ENCODE measurements around the gene HBG1. TPM values are rescaled to one million over a fixed set of nuclear protein-coding genes. Genes with fewer than 3 reads are reported as not detected.

The HBG1 gene
- total and polyA plus RNA-seq, 2 of the 8 experiments (the other 6 are each of a cell fraction or from before 2014, with no cell fraction given) = 0.26 TPM; not detected in 1

- H3K23me2 ChIP-seq (ENCODE audit: low read depth, low read length) = no peaks in the 10 kb centered on the region
- H3K36me3 ChIP-seq (ENCODE audit: control insufficient read depth in 2 of 4, insufficient read depth in 4 of 4, low read length in 3 of 4) = no peaks in the 10 kb centered on the region
- no peaks in the 10 kb centered on the region for H3K9me3 ChIP-seq (ENCODE audit: insufficient read depth in 2 of 2, low read depth in 1 of 2, low read length in 1 of 2)
- no peak overlapping the region for H4K91ac ChIP-seq (replicated peaks; ENCODE audit: insufficient read length, low read length)
- CTCF ChIA-PET (ENCODE audit: partially characterized antibody) = interaction anchor here (0.6 to 5.8 kb wide), 9 partner anchors 10 to 183 kb away, joined by 3 to 36 read pairs (median 3); partner anchors contain the start of gene OR51M1
- no peak overlapping the region for H2BK5ac ChIP-seq (ENCODE audit: low read depth, low read length)
- H3K4ac ChIP-seq (replicated peaks; ENCODE audit: insufficient read length, low read depth, low read length) = no peak overlapping the region
- no peaks in the 10 kb centered on the region for H3K4me1 ChIP-seq (replicated peaks in 1 of 4; ENCODE audit: control insufficient read depth in 3 of 4, insufficient read depth in 4 of 4, low read length in 3 of 4)
- H4K8ac ChIP-seq (ENCODE audit: extremely low read depth, insufficient read depth, low read length) = no peak overlapping the region
- no peak overlapping the region for H4K5ac ChIP-seq (ENCODE audit: insufficient read length, low read depth, low read length)
- FAIRE-seq (no peak), DNase-seq (ENCODE audit: low read depth in 1 of 2, low spot score in 2 of 2) (no peak)
- no peak overlapping the region for H3K18ac ChIP-seq (ENCODE audit: extremely low read depth, low read length)
- H3K79me1 ChIP-seq (ENCODE audit: low read depth, low read length) = no peaks in the 10 kb centered on the region
- H3K23ac ChIP-seq (ENCODE audit: insufficient read length) = no peak overlapping the region
- 83% methylated on average over 2 of the region's 2 CpGs; no CpG with 5 or more reads in 1 of the 2 experiments for WGBS, 2 experiments (ENCODE audit: extremely low coverage in 1 of 2, insufficient coverage in 1 of 2, insufficient read length in 1 of 2, insufficient replicate concordance in 2 of 2, low coverage in 1 of 2, low lambda C conversion rate in 2 of 2, missing lambda C conversion rate in 1 of 2)
- no peak overlapping the region for H3K56ac ChIP-seq (replicated peaks; ENCODE audit: insufficient read length, low read depth, low read length)
- H4K20me1 ChIP-seq (replicated peaks in 1 of 2; ENCODE audit: control insufficient read depth in 1 of 2, insufficient read depth in 2 of 2, low read length in 2 of 2) = no peaks in the 10 kb centered on the region
- H3K79me2 ChIP-seq (ENCODE audit: control insufficient read depth in 1 of 2, insufficient read depth in 2 of 2, low read length in 2 of 2) = no peaks in the 10 kb centered on the region
- H2BK120ac ChIP-seq (replicated peaks; ENCODE audit: low read depth, low read length) = no peak overlapping the region
- H2AK5ac ChIP-seq (ENCODE audit: low read depth, low read length) = no peak overlapping the region
- no peak overlapping the region for H2BK12ac ChIP-seq (ENCODE audit: low read depth, low read length)
- POLR2A ChIA-PET (ENCODE audit: partially characterized antibody) = no interaction called here
- no peaks in the 10 kb centered on the region for H3K27me3 ChIP-seq (replicated peaks in 1 of 4; ENCODE audit: control insufficient read depth in 3 of 4, extremely low read depth in 1 of 4, insufficient read depth in 3 of 4, low read length in 3 of 4)
- no peak overlapping the region for H3K4me3 ChIP-seq (ENCODE audit: extremely low read depth in 1 of 4, insufficient read depth in 2 of 4, low read depth in 3 of 4, low read length in 4 of 4)
- H2BK20ac ChIP-seq (ENCODE audit: low read length) = no peak overlapping the region
- H2BK15ac ChIP-seq (ENCODE audit: low read length) = no peak overlapping the region
- TF ChIP-seq SP1 (IDR thresholded peaks at IDR 0.05; ENCODE audit: low read depth, low read length) (no peak), KDM4A (IDR thresholded peaks at IDR 0.05; ENCODE audit: low read depth, low read length, severe bottlenecking) (no peak), ZNF274 (IDR thresholded peaks at IDR 0.05; ENCODE audit: borderline replicate concordance, extremely low read depth, low read length) (no peak), TAF1 (IDR thresholded peaks at IDR 0.05; ENCODE audit: low read depth, low read length) (no peak), CREB1 (IDR thresholded peaks at IDR 0.05) (no peak)
- TF ChIP-seq, protein P1, sequence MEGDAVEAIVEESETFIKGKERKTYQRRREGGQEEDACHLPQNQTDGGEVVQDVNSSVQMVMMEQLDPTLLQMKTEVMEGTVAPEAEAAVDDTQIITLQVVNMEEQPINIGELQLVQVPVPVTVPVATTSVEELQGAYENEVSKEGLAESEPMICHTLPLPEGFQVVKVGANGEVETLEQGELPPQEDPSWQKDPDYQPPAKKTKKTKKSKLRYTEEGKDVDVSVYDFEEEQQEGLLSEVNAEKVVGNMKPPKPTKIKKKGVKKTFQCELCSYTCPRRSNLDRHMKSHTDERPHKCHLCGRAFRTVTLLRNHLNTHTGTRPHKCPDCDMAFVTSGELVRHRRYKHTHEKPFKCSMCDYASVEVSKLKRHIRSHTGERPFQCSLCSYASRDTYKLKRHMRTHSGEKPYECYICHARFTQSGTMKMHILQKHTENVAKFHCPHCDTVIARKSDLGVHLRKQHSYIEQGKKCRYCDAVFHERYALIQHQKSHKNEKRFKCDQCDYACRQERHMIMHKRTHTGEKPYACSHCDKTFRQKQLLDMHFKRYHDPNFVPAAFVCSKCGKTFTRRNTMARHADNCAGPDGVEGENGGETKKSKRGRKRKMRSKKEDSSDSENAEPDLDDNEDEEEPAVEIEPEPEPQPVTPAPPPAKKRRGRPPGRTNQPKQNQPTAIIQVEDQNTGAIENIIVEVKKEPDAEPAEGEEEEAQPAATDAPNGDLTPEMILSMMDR (IDR thresholded peaks at IDR 0.05; ENCODE audit: control extremely low read depth in 1 of 3, insufficient read depth in 1 of 3, low read depth in 1 of 3, low read length in 3 of 3) = no peak
- no peak overlapping the region for H3K27ac ChIP-seq (ENCODE audit: low read depth, low read length)
- no peak overlapping the region for H3K9ac ChIP-seq (replicated peaks in 1 of 4; ENCODE audit: extremely low read depth in 1 of 4, low read depth in 3 of 4, low read length in 3 of 4)
- H3K14ac ChIP-seq (ENCODE audit: insufficient read length) = no peak overlapping the region
- no peak overlapping the region for H2AFZ ChIP-seq (ENCODE audit: low read length)
- H3K4me2 ChIP-seq (ENCODE audit: insufficient read depth in 1 of 2, low read depth in 2 of 2, low read length in 2 of 2) = no peak overlapping the region
These were observed 46.3 kb downstream of the HBG1 start for GRCh38 chr11:5203366-5203765.

All from H1 (cell line).